Measurements from ENCODE around the gene TRIM17.

The TRIM17 gene

DNA sequence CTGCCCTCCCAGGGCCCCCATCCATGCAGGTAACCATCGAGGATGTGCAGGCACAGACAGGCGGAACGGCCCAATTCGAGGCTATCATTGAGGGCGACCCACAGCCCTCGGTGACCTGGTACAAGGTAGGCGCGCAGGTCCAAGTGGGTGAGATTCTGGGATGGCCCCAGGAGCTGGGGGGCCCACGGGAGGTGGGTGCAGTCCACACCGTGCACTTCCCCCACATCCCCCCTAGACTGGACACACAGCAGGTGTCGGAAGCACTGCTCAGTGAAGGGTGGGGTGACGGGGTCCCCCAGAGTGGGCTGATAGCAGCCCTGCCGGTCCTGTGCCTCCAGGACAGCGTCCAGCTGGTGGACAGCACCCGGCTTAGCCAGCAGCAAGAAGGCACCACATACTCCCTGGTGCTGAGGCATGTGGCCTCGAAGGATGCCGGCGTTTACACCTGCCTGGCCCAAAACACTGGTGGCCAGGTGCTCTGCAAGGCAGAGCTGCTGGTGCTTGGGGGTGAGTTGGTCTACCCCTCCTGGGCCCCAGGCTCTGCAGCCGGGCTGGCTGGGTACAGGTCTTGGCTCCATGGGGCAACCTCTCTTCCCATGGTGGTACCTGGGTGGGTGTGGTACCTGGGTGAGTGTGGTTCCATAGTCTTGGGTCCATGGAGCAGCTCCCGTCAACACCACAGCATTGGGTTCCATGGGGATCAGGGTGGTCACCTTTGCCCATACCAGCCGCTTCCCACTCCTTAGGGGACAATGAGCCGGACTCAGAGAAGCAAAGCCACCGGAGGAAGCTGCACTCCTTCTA, 50.4 kb downstream of the TRIM17 start:
- Histone ChIP-seq H3K9ac (ENCODE audit: low read depth, low read length) (no peak overlapping the region), H3K4me1 (ENCODE audit: control insufficient read depth, insufficient read depth, low read length) (no peaks in the 10 kb centered on the region), H3K9me3 (replicated peaks; ENCODE audit: low read length) (no peaks in the 10 kb centered on the region), H3K36me3 (ENCODE audit: insufficient read depth, low read length) (no peaks in the 10 kb centered on the region), H3K4me3 (ENCODE audit: low read length) (no peak overlapping the region), H3K27me3 (ENCODE audit: control insufficient read depth, insufficient read depth, low read length) (peaks cover 25% of the 10 kb centered on the region), H3K4me2 (ENCODE audit: low read length) (no peak overlapping the region)

DNA sequence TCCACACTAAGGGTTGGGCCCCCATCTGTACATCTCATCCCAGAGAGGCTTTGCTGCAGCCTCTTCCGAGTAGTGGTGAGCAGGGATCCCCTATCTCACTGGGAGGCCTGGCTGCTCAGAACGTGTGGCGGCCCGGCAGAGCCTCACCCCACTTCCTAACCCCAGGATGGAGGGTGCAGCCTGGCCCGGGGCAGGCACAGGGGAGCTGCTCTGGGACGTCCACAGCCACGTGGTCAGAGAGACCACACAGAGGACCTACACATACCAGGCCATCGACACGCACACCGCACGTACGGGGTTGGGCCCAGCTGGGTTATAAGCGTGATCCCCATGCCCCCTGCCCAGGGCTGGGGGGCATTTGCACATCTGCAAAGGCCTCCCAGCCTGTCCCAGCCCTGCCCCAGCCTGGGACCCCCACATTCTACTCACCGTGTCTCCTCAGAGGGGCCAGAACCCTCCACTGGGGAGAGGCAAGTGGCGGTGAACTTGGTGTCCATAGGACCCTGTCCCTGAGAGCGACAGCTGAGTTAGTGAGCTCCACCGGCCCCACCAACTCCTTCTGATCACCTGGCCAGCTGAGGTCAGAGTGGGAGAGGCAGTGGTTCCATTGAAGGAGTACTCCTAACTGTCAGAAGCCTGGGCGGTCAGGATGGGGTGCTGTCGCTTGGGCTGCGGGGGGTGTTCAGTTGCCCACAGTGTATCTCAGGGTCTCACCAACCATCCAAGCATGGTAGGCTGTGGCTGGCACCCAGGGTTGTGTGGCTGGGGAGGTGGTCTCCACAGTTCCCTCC, 51.2 kb downstream of the TRIM17 start:
- H3K27me3 ChIP-seq (ENCODE audit: control insufficient read depth, insufficient read depth, low read length) = peaks cover 23% of the 10 kb centered on the region
- H3K36me3 ChIP-seq (ENCODE audit: insufficient read depth, low read length) = no peaks in the 10 kb centered on the region

DNA sequence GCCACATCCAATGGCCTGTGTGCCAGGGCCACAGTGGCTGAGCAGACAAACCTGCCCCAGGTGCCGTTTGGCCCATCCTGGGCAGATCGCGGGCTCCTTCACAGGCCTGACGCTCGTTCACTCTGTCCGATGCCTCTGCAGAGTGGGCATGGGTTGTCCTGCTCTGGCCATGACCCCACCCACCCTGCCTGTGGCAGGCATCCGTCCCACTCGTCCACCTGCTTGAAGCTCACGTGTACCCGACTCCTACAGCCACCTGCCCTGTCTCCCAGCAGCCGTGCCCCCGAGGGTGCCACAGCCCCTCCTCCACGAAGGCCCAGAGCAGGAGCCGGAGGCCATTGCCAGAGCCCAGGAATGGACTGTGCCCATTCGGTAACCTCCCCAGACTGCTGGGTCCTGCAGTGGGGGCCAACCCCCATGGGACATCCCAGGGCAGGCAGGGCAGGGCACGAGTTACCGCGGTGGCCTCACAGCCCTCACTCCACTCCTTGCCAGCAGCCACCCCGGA, 51.9 kb downstream of the TRIM17 start:
- H3K4me3 ChIP-seq (ENCODE audit: low read length) = no peak overlapping the region
- no peaks in the 10 kb centered on the region for H3K4me1 ChIP-seq (ENCODE audit: control insufficient read depth, insufficient read depth, low read length)
- no peaks in the 10 kb centered on the region for H3K9me3 ChIP-seq (replicated peaks; ENCODE audit: low read length)
- no peak overlapping the region for H3K4me2 ChIP-seq (ENCODE audit: low read length)
- peaks cover 22% of the 10 kb centered on the region for H3K27me3 ChIP-seq (ENCODE audit: control insufficient read depth, insufficient read depth, low read length)
- H3K36me3 ChIP-seq (ENCODE audit: insufficient read depth, low read length) = no peaks in the 10 kb centered on the region
- H3K9ac ChIP-seq (ENCODE audit: low read depth, low read length) = no peak overlapping the region

More for the DNA sequence above, 51.2 kb downstream of the TRIM17 start:
- Histone ChIP-seq H3K9ac (ENCODE audit: low read depth, low read length) (no peak overlapping the region), H3K4me2 (ENCODE audit: low read length) (no peak overlapping the region), H3K4me3 (ENCODE audit: low read length) (no peak overlapping the region), H3K9me3 (replicated peaks; ENCODE audit: low read length) (no peaks in the 10 kb centered on the region), H3K4me1 (ENCODE audit: control insufficient read depth, insufficient read depth, low read length) (no peaks in the 10 kb centered on the region)

GRCh38 chr1:228364068-228364705, 52.5 kb downstream of the TRIM17 start:
- no peak overlapping the region for H3K9ac ChIP-seq (ENCODE audit: low read depth, low read length)
- no peak overlapping the region for H3K4me2 ChIP-seq (ENCODE audit: low read length)
- no peaks in the 10 kb centered on the region for H3K9me3 ChIP-seq (replicated peaks; ENCODE audit: low read length)
- peaks cover 17% of the 10 kb centered on the region for H3K27me3 ChIP-seq (ENCODE audit: control insufficient read depth, insufficient read depth, low read length)
- H3K4me1 ChIP-seq (ENCODE audit: control insufficient read depth, insufficient read depth, low read length) = no peaks in the 10 kb centered on the region
- H3K36me3 ChIP-seq (ENCODE audit: insufficient read depth, low read length) = no peaks in the 10 kb centered on the region
- no peak overlapping the region for H3K4me3 ChIP-seq (ENCODE audit: low read length)

- Histone ChIP-seq H3K9ac (ENCODE audit: low read depth, low read length) (no peak overlapping the region), H3K4me3 (ENCODE audit: low read length) (no peak overlapping the region), H3K27me3 (ENCODE audit: control insufficient read depth, insufficient read depth, low read length) (peaks cover 17% of the 10 kb centered on the region), H3K36me3 (ENCODE audit: insufficient read depth, low read length) (no peaks in the 10 kb centered on the region), H3K4me1 (ENCODE audit: control insufficient read depth, insufficient read depth, low read length) (no peaks in the 10 kb centered on the region), H3K4me2 (ENCODE audit: low read length) (no peak overlapping the region), H3K9me3 (replicated peaks; ENCODE audit: low read length) (no peaks in the 10 kb centered on the region)
Observed at GRCh38 chr1:228363686-228364067, 53.0 kb downstream of the TRIM17 start.

DNA sequence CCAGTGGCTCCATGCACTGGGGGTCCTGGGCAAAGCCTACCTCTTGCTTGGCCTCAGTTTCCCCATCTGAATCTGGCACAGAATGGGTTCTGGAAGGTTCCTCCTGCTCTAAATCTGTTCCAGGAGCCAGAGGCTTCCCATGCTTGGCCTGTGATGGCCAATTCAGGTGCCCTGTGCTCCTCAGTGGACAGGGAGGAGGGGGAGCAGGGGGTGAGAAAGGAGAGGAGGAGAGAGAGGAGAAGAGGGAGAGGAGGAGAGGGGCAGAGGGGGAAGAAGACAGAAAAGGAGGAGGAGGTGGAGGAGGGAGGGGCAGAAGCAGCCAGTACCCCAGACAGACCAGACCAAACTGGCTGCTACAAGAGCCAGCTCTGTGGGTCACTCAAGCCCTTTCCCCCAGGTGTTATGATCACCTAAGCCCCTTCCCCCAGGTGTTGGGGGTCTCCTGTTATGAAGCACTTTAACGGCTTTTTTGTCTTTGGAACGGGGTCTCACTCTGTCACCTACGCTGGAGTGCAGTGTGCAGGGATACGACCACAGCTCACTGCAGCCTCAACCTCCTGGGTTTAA, 53.7 kb downstream of the TRIM17 start:
- H3K4me1 ChIP-seq (ENCODE audit: control insufficient read depth, insufficient read depth, low read length) = no peaks in the 10 kb centered on the region
- peaks cover 17% of the 10 kb centered on the region for H3K27me3 ChIP-seq (ENCODE audit: control insufficient read depth, insufficient read depth, low read length)
- no peaks in the 10 kb centered on the region for H3K36me3 ChIP-seq (ENCODE audit: insufficient read depth, low read length)
- no peaks in the 10 kb centered on the region for H3K9me3 ChIP-seq (replicated peaks; ENCODE audit: low read length)
- H3K9ac ChIP-seq (ENCODE audit: low read depth, low read length) = no peak overlapping the region
- H3K4me3 ChIP-seq (ENCODE audit: low read length) = no peak overlapping the region
- H3K4me2 ChIP-seq (ENCODE audit: low read length) = no peak overlapping the region

DNA sequence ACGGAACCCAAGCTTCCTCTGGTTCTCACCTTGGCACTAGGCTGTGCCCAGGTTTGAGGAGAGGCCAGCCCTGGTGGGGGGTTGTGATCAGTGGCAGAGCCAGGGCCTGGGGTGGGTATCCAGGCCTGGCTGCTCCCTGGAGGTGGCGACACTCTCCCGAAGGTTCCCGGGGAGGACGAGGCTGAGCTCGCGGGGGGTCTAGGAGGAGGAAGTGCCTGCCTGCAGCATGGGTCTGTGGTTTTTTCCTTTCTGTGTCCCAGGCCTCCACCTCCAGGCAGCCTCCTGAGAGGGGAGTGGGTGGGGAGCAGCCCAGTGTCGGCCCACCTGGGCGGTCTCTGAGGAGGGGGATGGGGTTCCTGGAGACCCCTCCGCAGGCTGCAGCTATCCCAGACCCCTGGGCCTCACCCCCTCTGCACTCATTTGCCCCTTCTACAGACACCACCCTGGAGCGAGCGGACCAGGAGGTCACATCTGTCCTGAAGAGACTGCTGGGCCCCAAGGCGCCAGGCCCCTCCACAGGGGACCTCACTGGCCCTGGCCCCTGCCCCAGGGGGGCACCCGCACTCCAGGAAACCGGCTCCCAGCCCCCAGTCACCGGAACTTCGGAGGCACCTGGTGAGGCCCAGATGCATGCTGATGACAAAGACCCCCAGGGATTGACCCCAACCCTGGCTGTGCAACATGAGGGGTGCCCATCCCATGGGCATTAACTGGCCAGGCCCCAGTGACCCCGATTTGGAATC, 54.3 kb downstream of the TRIM17 start:
- Histone ChIP-seq H3K9ac (ENCODE audit: low read depth, low read length) (no peak overlapping the region), H3K9me3 (replicated peaks; ENCODE audit: low read length) (no peaks in the 10 kb centered on the region), H3K27me3 (ENCODE audit: control insufficient read depth, insufficient read depth, low read length) (peaks cover 14% of the 10 kb centered on the region), H3K4me2 (ENCODE audit: low read length) (no peak overlapping the region), H3K36me3 (ENCODE audit: insufficient read depth, low read length) (no peaks in the 10 kb centered on the region), H3K4me1 (ENCODE audit: control insufficient read depth, insufficient read depth, low read length) (no peaks in the 10 kb centered on the region), H3K4me3 (ENCODE audit: low read length) (no peak overlapping the region)

- no peaks in the 10 kb centered on the region for H3K36me3 ChIP-seq (ENCODE audit: insufficient read depth, low read length)
- H3K4me2 ChIP-seq (ENCODE audit: low read length) = no peak overlapping the region
- H3K27me3 ChIP-seq (ENCODE audit: control insufficient read depth, insufficient read depth, low read length) = peaks cover 9% of the 10 kb centered on the region
- H3K9ac ChIP-seq (ENCODE audit: low read depth, low read length) = no peak overlapping the region
- H3K4me3 ChIP-seq (ENCODE audit: low read length) = no peak overlapping the region
- H3K9me3 ChIP-seq (replicated peaks; ENCODE audit: low read length) = no peaks in the 10 kb centered on the region
- no peaks in the 10 kb centered on the region for H3K4me1 ChIP-seq (ENCODE audit: control insufficient read depth, insufficient read depth, low read length)
Observed at GRCh38 chr1:228361314-228362140, 55.1 kb downstream of the TRIM17 start.

DNA sequence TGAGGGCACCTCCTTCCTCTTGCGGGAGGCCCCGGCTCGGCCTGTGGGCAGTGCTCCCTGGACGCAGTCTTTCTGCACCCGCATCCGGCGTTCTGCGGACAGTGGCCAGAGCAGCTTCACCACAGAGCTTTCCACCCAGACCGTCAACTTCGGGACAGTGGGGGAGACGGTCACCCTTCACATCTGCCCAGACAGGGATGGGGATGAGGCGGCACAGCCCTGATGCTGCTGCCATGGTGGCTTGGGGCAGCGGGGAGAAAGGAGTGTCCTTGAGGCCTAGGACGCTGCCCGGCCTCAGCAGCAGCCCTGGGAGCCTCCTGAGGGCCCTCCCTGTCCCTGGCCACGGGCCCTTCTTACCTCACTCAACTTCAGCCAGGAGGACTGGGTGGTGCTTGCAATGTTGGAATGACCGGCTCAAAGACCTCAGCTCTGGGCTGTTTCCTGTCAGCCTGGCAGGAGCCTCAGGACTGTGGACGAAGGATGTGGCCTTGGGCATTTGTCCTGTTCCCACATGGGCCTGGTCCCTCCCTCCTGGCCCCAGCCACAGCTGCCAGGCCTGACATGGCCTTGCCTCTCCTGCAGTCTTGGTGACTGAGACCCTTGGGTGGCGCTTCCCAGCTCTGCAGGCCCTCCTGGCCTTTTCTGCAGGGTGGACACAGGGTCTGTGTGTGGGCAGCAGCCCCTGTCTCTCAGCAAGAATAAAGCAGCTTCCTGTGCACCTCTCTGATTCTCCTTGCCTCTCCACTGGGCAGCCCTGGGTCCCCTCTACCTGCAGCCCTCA, 55.9 kb downstream of the TRIM17 start:
- Histone ChIP-seq H3K27me3 (ENCODE audit: control insufficient read depth, insufficient read depth, low read length) (peaks cover 1% of the 10 kb centered on the region), H3K36me3 (ENCODE audit: insufficient read depth, low read length) (no peaks in the 10 kb centered on the region), H3K4me3 (ENCODE audit: low read length) (no peak overlapping the region), H3K4me2 (ENCODE audit: low read length) (no peak overlapping the region), H3K9ac (ENCODE audit: low read depth, low read length) (no peak overlapping the region), H3K4me1 (ENCODE audit: control insufficient read depth, insufficient read depth, low read length) (no peaks in the 10 kb centered on the region), H3K9me3 (replicated peaks; ENCODE audit: low read length) (no peaks in the 10 kb centered on the region)
